ENCODE results near the gene MAGI2.
A peak's percentile ranks its signal among the peaks of the same experiment; 100 is the strongest.

The MAGI2 gene

DNA sequence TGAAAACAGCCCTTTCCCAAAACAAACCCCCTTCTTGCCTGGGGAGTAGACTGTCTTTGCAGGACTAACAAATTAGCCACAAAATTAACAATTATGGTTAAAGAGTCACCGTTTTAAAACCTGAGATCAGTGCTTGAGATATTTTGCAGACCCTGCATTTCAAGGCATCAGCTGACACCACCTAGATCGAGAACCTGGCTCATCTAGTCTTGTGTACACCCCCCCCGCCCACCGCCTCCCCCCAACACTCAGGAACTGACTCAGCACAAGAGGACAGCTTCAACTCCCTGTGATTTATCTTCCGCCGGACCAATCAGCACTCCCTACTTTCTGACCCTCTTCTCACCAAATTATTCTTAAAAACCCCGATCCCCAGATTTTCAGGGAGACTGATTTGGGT is 917.8 kb downstream of the MAGI2 start:
- peaks cover 6% of the 10 kb centered on the region for H3K9me3 ChIP-seq (ENCODE audit: control insufficient read depth, low read length)
- H2BK15ac ChIP-seq (ENCODE audit: low read depth, poor library complexity, severe bottlenecking): no peak overlapping the region
- no peak overlapping the region for H3K4ac ChIP-seq (ENCODE audit: low read depth in 1 of 2, low read length in 2 of 2)
- no peak overlapping the region for H3K14ac ChIP-seq (ENCODE audit: low read length in 2 of 2)
- H3K4me2 ChIP-seq (ENCODE audit: low read length, poor library complexity, severe bottlenecking): no peak overlapping the region
- H3K79me1 ChIP-seq (replicated peaks; ENCODE audit: low read length, poor library complexity, severe bottlenecking): no peaks in the 10 kb centered on the region
- DNase-seq: no peak
- H3K27ac ChIP-seq (ENCODE audit: low read length, poor library complexity, severe bottlenecking): no peak overlapping the region
- H3K23ac ChIP-seq (ENCODE audit: low read length in 2 of 2): no peak overlapping the region
- H2BK5ac ChIP-seq (ENCODE audit: low read depth, low read length, poor library complexity, severe bottlenecking): no peak overlapping the region
- H2AK5ac ChIP-seq (ENCODE audit: low read length, severe bottlenecking): no peak overlapping the region
- H4K8ac ChIP-seq (ENCODE audit: low read length): no peak overlapping the region
- H3K9ac ChIP-seq (ENCODE audit: low read length): no peak overlapping the region
- 85% methylated on average over 6 of the region's 7 CpGs for WGBS
- H2BK120ac ChIP-seq (ENCODE audit: low read depth, low read length): no peak overlapping the region
- no peak overlapping the region for H3K18ac ChIP-seq (ENCODE audit: low read depth in 1 of 2, low read length in 2 of 2)
- no peak overlapping the region for H3K4me3 ChIP-seq (ENCODE audit: insufficient read depth in 1 of 2, low read depth in 1 of 2, low read length in 2 of 2)
- no peaks in the 10 kb centered on the region for H3K27me3 ChIP-seq (ENCODE audit: control insufficient read depth in 1 of 2, insufficient read depth in 1 of 2, low read length in 2 of 2)
- H3K36me3 ChIP-seq (ENCODE audit: control insufficient read depth in 1 of 2, insufficient read depth in 2 of 2, low read depth in 1 of 2, low read length in 2 of 2): no peaks in the 10 kb centered on the region
- no peak overlapping the region for H2AFZ ChIP-seq (ENCODE audit: low read depth, low read length)
- H3K4me1 ChIP-seq (ENCODE audit: control insufficient read depth, insufficient read depth, low read depth, low read length): no peaks in the 10 kb centered on the region
- H4K91ac ChIP-seq (ENCODE audit: low read length): no peak overlapping the region
- H2BK12ac ChIP-seq (ENCODE audit: low read length in 2 of 2): no peak overlapping the region

DNA sequence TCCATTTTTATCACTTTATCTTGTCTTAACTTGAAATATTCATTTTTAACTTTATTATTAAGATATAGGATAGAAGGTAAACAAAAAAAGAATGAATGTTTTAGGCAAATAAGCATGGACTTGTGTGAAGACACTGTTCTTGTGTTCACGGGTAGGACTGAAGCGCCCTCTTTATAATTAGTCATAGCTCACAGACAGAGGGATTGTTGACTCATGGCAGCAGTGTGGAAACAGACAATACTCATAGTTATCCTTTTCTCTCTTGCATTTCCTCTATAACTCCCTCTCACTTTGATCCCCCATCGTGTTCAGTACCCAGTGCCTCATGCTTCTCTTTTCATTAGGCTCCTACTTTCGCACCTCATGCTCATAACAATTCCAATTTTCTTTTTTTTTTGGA is 923.1 kb downstream of the MAGI2 start:
- DNase-seq: peak; percentile 53
- Histone ChIP-seq H3K14ac (ENCODE audit: low read length in 2 of 2) (no peak overlapping the region), H3K4me3 (ENCODE audit: insufficient read depth in 1 of 2, low read depth in 1 of 2, low read length in 2 of 2) (no peak overlapping the region), H3K4me1 (ENCODE audit: control insufficient read depth, insufficient read depth, low read depth, low read length) (no peaks in the 10 kb centered on the region), H2BK15ac (ENCODE audit: low read depth, poor library complexity, severe bottlenecking) (no peak overlapping the region), H3K4me2 (ENCODE audit: low read length, poor library complexity, severe bottlenecking) (no peak overlapping the region), H3K27ac (ENCODE audit: low read length, poor library complexity, severe bottlenecking) (no peak overlapping the region), H2BK5ac (ENCODE audit: low read depth, low read length, poor library complexity, severe bottlenecking) (no peak overlapping the region), H4K91ac (ENCODE audit: low read length) (no peak overlapping the region), H3K18ac (ENCODE audit: low read depth in 1 of 2, low read length in 2 of 2) (no peak overlapping the region), H3K9me3 (ENCODE audit: control insufficient read depth, low read length) (no peaks in the 10 kb centered on the region), H2AFZ (ENCODE audit: low read depth, low read length) (no peak overlapping the region), H4K8ac (ENCODE audit: low read length) (no peak overlapping the region), H2AK5ac (ENCODE audit: low read length, severe bottlenecking) (no peak overlapping the region), H3K79me1 (replicated peaks; ENCODE audit: low read length, poor library complexity, severe bottlenecking) (no peaks in the 10 kb centered on the region), H3K36me3 (ENCODE audit: control insufficient read depth in 1 of 2, insufficient read depth in 2 of 2, low read depth in 1 of 2, low read length in 2 of 2) (no peaks in the 10 kb centered on the region), H3K4ac (ENCODE audit: low read depth in 1 of 2, low read length in 2 of 2) (no peak overlapping the region), H2BK12ac (ENCODE audit: low read length in 2 of 2) (no peak overlapping the region), H3K27me3 (ENCODE audit: control insufficient read depth in 1 of 2, insufficient read depth in 1 of 2, low read length in 2 of 2) (no peaks in the 10 kb centered on the region), H2BK120ac (ENCODE audit: low read depth, low read length) (no peak overlapping the region), H3K23ac (ENCODE audit: low read length in 2 of 2) (no peak overlapping the region), H3K9ac (ENCODE audit: low read length) (no peak overlapping the region)
- 51% methylated on average over 4 of the region's 4 CpGs for WGBS

DNA sequence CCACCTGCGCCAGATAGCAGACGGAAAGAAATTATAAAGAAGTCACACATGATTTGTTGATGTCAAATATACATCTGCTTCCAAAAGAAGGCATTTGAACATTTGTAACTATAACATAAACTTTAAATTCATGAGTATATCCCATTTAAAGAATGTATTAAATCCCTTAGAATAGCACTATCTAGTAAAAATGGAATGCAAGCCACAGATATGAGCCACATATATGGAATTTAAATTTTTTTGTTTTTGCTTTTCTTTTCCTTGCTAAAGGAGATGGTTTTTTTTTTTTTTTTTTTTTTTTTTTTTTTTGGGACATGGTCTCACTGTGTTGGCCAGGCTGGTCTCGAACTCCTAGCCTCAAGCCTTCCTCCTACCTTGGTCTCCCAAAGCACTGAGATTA is 924.1 kb downstream of the MAGI2 start:
- Histone ChIP-seq H3K14ac (ENCODE audit: low read length in 2 of 2) (no peak overlapping the region), H3K23ac (ENCODE audit: low read length in 2 of 2) (no peak overlapping the region), H3K27me3 (ENCODE audit: control insufficient read depth in 1 of 2, insufficient read depth in 1 of 2, low read length in 2 of 2) (no peaks in the 10 kb centered on the region), H2BK15ac (ENCODE audit: low read depth, poor library complexity, severe bottlenecking) (no peak overlapping the region), H3K9me3 (ENCODE audit: control insufficient read depth, low read length) (no peaks in the 10 kb centered on the region), H2AK5ac (ENCODE audit: low read length, severe bottlenecking) (no peak overlapping the region), H3K18ac (ENCODE audit: low read depth in 1 of 2, low read length in 2 of 2) (no peak overlapping the region), H2BK120ac (ENCODE audit: low read depth, low read length) (no peak overlapping the region), H3K4me1 (ENCODE audit: control insufficient read depth, insufficient read depth, low read depth, low read length) (no peaks in the 10 kb centered on the region), H3K4me3 (ENCODE audit: insufficient read depth in 1 of 2, low read depth in 1 of 2, low read length in 2 of 2) (no peak overlapping the region), H3K9ac (ENCODE audit: low read length) (no peak overlapping the region), H2BK12ac (ENCODE audit: low read length in 2 of 2) (no peak overlapping the region), H4K8ac (ENCODE audit: low read length) (no peak overlapping the region), H3K36me3 (ENCODE audit: control insufficient read depth in 1 of 2, insufficient read depth in 2 of 2, low read depth in 1 of 2, low read length in 2 of 2) (no peaks in the 10 kb centered on the region), H3K4ac (ENCODE audit: low read depth in 1 of 2, low read length in 2 of 2) (no peak overlapping the region), H4K91ac (ENCODE audit: low read length) (no peak overlapping the region), H3K4me2 (ENCODE audit: low read length, poor library complexity, severe bottlenecking) (no peak overlapping the region), H3K79me1 (replicated peaks; ENCODE audit: low read length, poor library complexity, severe bottlenecking) (no peaks in the 10 kb centered on the region), H2BK5ac (ENCODE audit: low read depth, low read length, poor library complexity, severe bottlenecking) (no peak overlapping the region), H2AFZ (ENCODE audit: low read depth, low read length) (no peak overlapping the region), H3K27ac (ENCODE audit: low read length, poor library complexity, severe bottlenecking) (no peak overlapping the region)
- no CpG with 5 or more reads among the region's 3 CpGs for WGBS
- no peak for DNase-seq

DNA sequence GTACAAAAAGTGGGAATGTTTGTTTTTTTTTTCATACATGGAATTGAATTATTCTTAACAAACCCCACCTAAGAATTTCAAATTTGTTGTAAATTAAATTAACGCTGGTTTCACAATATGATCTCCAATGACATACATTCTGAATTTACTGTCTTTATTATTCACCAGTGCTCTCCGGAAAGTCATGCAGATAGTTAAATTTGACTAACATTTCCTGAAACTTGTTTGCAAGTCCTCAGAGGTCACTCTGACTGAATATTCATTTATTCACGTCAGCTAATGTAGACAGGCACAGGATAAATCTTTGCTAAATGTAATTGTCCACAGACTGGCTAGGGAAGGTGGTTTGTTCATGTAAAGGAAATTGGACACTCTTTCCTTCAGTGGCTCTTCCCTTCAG is 924.5 kb downstream of the MAGI2 start:
- no peak overlapping the region for H3K14ac ChIP-seq (ENCODE audit: low read length in 2 of 2)
- H3K27ac ChIP-seq (ENCODE audit: low read length, poor library complexity, severe bottlenecking): no peak overlapping the region
- H3K9ac ChIP-seq (ENCODE audit: low read length): no peak overlapping the region
- 79% methylated on average over 3 of the region's 3 CpGs for WGBS
- no peaks in the 10 kb centered on the region for H3K9me3 ChIP-seq (ENCODE audit: control insufficient read depth, low read length)
- no peak overlapping the region for H2BK15ac ChIP-seq (ENCODE audit: low read depth, poor library complexity, severe bottlenecking)
- H3K4ac ChIP-seq (ENCODE audit: low read depth in 1 of 2, low read length in 2 of 2): no peak overlapping the region
- H2BK12ac ChIP-seq (ENCODE audit: low read length in 2 of 2): no peak overlapping the region
- no peak overlapping the region for H3K18ac ChIP-seq (ENCODE audit: low read depth in 1 of 2, low read length in 2 of 2)
- no peak for DNase-seq
- no peak overlapping the region for H4K8ac ChIP-seq (ENCODE audit: low read length)
- no peak overlapping the region for H3K4me2 ChIP-seq (ENCODE audit: low read length, poor library complexity, severe bottlenecking)
- no peak overlapping the region for H2BK120ac ChIP-seq (ENCODE audit: low read depth, low read length)
- no peak overlapping the region for H2BK5ac ChIP-seq (ENCODE audit: low read depth, low read length, poor library complexity, severe bottlenecking)
- no peak overlapping the region for H3K4me3 ChIP-seq (ENCODE audit: insufficient read depth in 1 of 2, low read depth in 1 of 2, low read length in 2 of 2)
- no peaks in the 10 kb centered on the region for H3K36me3 ChIP-seq (ENCODE audit: control insufficient read depth in 1 of 2, insufficient read depth in 2 of 2, low read depth in 1 of 2, low read length in 2 of 2)
- no peak overlapping the region for H2AK5ac ChIP-seq (ENCODE audit: low read length, severe bottlenecking)
- no peaks in the 10 kb centered on the region for H3K27me3 ChIP-seq (ENCODE audit: control insufficient read depth in 1 of 2, insufficient read depth in 1 of 2, low read length in 2 of 2)
- no peaks in the 10 kb centered on the region for H3K4me1 ChIP-seq (ENCODE audit: control insufficient read depth, insufficient read depth, low read depth, low read length)
- H3K79me1 ChIP-seq (replicated peaks; ENCODE audit: low read length, poor library complexity, severe bottlenecking): no peaks in the 10 kb centered on the region
- no peak overlapping the region for H3K23ac ChIP-seq (ENCODE audit: low read length in 2 of 2)
- no peak overlapping the region for H2AFZ ChIP-seq (ENCODE audit: low read depth, low read length)
- no peak overlapping the region for H4K91ac ChIP-seq (ENCODE audit: low read length)
